Stomach smooth muscle (tissue), 2 donors: Measurements from ENCODE around the gene UTP18.
A peak's percentile ranks its signal among the peaks of the same experiment; 100 is the strongest.

ENCODE experiments used
- H3K27ac ChIP-seq: one replicate; pipeline ENCODE4 v1.7.0; 2013; ENCODE audit warnings: mild to moderate bottlenecking, low read length, inconsistent platforms
- H3K27me3 ChIP-seq, 2 donors: one replicate each; pipeline ENCODE4 v1.7.0; 2013; ENCODE audit warnings: low read length in 2 of 2; ENCODE audit not compliant: insufficient read depth in 2 of 2, control insufficient read depth in 1 of 2
- H3K36me3 ChIP-seq, 2 donors: one replicate each; pipeline ENCODE4 v1.7.0; 2013; ENCODE audit warnings: low read length in 2 of 2; ENCODE audit not compliant: control insufficient read depth in 2 of 2, insufficient read depth in 2 of 2
- H3K4me1 ChIP-seq: one replicate; pipeline ENCODE4 v1.7.0; 2013; ENCODE audit warnings: low read length; ENCODE audit not compliant: control insufficient read depth, insufficient read depth
- H3K4me3 ChIP-seq, 2 donors: one replicate each; pipeline ENCODE4 v1.7.0; 2013; ENCODE audit warnings: low read length in 2 of 2
- H3K9ac ChIP-seq, 2 donors: one replicate each; pipeline ENCODE4 v1.7.0; 2013; ENCODE audit warnings: low read length in 2 of 2, mild to moderate bottlenecking in 1 of 2
- H3K9me3 ChIP-seq, 2 donors: one replicate each; pipeline ENCODE4 v1.7.0; 2013; ENCODE audit warnings: low read length in 2 of 2; ENCODE audit not compliant: control insufficient read depth in 2 of 2
- donor health status: healthy.
- donor health status: Pancreatic carcinoma.

The UTP18 gene

DNA sequence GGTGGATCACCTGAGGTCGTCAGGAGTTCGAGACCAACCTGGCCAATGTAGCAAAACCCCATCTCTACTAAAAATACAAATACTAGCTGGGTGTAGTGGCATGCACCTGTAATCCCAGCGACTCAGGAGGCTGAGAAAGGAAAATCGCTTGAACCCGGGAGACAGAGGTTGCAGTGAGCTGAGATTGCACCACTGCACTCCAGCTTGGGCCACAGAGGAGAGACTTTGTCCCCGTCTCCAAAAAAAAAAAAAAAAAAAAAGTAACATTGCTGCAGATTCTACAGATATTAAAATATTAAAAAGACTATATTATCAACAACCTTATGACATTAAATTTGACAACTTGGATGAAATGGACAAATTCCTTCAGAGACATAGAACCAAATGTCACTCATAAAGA, 26.2 kb upstream of the UTP18 start:
- Histone ChIP-seq H3K9ac (no peak overlapping the region), H3K27ac (no peak overlapping the region)

GRCh38 chr17:51238255-51238887, 22.0 kb upstream of the UTP18 start:
- no peaks in the 10 kb centered on the region for H3K27me3 ChIP-seq
- no peak overlapping the region for H3K4me3 ChIP-seq

More for the DNA sequence above, 26.2 kb upstream of the UTP18 start:
- no peaks in the 10 kb centered on the region for H3K36me3 ChIP-seq
- H3K4me3 ChIP-seq = no peak overlapping the region
- H3K4me1 ChIP-seq = no peaks in the 10 kb centered on the region
- no peaks in the 10 kb centered on the region for H3K9me3 ChIP-seq
- H3K27me3 ChIP-seq = no peaks in the 10 kb centered on the region

DNA sequence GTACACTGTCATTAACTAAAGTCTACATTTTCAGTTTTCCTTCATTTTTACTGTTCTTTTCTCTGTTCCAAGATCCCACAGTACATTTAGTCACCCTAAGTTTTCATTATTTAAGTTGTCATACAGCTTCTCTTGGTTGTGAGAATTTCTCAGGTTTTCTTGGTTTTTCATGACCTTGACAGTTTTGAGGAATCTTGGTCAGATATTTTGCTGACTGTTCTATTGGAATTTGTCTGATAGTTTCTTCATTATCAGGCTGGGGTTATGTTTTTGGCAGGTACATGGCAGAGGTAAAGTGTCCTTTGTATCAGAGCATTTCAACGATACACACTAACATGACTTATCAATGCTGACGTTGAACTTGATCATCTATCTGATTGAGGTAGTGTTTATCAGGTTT, 20.1 kb upstream of the UTP18 start:
- Histone ChIP-seq H3K4me1 (no peaks in the 10 kb centered on the region), H3K27ac (no peak overlapping the region), H3K27me3 (no peaks in the 10 kb centered on the region), H3K9ac (no peak overlapping the region), H3K4me3 (no peak overlapping the region), H3K9me3 (no peaks in the 10 kb centered on the region), H3K36me3 (no peaks in the 10 kb centered on the region)

More at GRCh38 chr17:51238255-51238887, 22.0 kb upstream of the UTP18 start:
- no peaks in the 10 kb centered on the region for H3K36me3 ChIP-seq
- no peaks in the 10 kb centered on the region for H3K4me1 ChIP-seq
- no peaks in the 10 kb centered on the region for H3K9me3 ChIP-seq
- no peak overlapping the region for H3K27ac ChIP-seq
- H3K9ac ChIP-seq = no peak overlapping the region

DNA sequence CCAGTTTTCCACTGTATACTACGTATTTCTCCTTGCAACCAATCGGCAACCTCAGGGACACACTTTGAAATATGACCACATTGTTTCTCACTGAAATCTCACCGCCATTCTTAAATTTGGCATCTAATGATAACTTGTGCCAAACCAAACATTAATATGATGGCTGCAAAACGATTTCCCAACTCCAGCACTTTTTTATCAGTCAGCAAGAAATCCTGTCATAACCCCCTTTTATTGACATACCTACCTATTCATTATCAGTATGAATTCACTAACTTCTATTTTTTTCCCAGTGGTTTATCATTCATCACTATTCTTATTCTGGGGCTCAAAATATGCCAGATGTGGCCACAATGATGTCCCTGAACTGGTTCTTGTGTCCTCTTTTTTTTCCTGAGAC, 16.3 kb upstream of the UTP18 start:
- no peaks in the 10 kb centered on the region for H3K4me1 ChIP-seq
- no peak overlapping the region for H3K4me3 ChIP-seq
- H3K27me3 ChIP-seq = no peaks in the 10 kb centered on the region

DNA sequence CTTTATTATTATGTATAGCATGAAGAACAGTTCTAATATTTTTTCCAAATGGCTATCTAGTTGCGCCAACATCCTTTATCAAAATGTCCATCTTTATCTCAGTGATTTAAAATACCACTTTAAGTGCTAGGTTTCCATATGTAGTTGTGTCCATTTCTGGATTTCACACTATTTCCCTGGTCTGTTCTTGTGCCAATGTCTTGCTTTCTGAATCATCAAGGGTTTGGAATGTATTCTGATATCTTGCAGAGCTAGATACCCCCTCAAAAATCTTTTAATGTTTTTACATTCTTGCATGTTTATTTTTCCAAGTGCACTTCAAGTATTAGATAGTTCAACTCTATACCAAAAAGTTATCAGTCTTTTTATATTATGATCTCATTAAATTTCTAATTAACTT, 14.8 kb upstream of the UTP18 start:
- Histone ChIP-seq H3K4me1 (no peaks in the 10 kb centered on the region), H3K36me3 (no peaks in the 10 kb centered on the region), H3K27me3 (no peaks in the 10 kb centered on the region), H3K9me3 (no peaks in the 10 kb centered on the region), H3K27ac (no peak overlapping the region), H3K4me3 (no peak overlapping the region), H3K9ac (no peak overlapping the region)

More for the DNA sequence above, 16.3 kb upstream of the UTP18 start:
- Histone ChIP-seq H3K27ac (no peak overlapping the region), H3K36me3 (no peaks in the 10 kb centered on the region), H3K9ac (no peak overlapping the region), H3K9me3 (no peaks in the 10 kb centered on the region)

GRCh38 chr17:51250314-51250840, 10.0 kb upstream of the UTP18 start:
- H3K9ac ChIP-seq = no peak overlapping the region
- H3K27me3 ChIP-seq = no peaks in the 10 kb centered on the region
- H3K27ac ChIP-seq = no peak overlapping the region
- no peaks in the 10 kb centered on the region for H3K9me3 ChIP-seq
- no peaks in the 10 kb centered on the region for H3K36me3 ChIP-seq
- no peak overlapping the region for H3K4me3 ChIP-seq
- H3K4me1 ChIP-seq = no peaks in the 10 kb centered on the region

GRCh38 chr17:51251010-51251409, 9.3 kb upstream of the UTP18 start:
- Histone ChIP-seq H3K4me3 (no peak overlapping the region), H3K4me1 (no peaks in the 10 kb centered on the region), H3K9ac (no peak overlapping the region), H3K9me3 (no peaks in the 10 kb centered on the region), H3K27ac (no peak overlapping the region), H3K36me3 (no peaks in the 10 kb centered on the region), H3K27me3 (no peaks in the 10 kb centered on the region)

- Histone ChIP-seq H3K27me3 (no peaks in the 10 kb centered on the region), H3K36me3 (no peaks in the 10 kb centered on the region), H3K27ac (no peak overlapping the region), H3K9ac (no peak overlapping the region), H3K4me3 (no peak overlapping the region), H3K9me3 (no peaks in the 10 kb centered on the region), H3K4me1 (peaks cover 14% of the 10 kb centered on the region)
Measured at GRCh38 chr17:51255673-51256072, 4.7 kb upstream of the UTP18 start.

GRCh38 chr17:51256101-51256500, 4.2 kb upstream of the UTP18 start:
- Histone ChIP-seq H3K27me3 (no peaks in the 10 kb centered on the region), H3K4me3 (no peak overlapping the region), H3K9ac (no peak overlapping the region), H3K9me3 (no peaks in the 10 kb centered on the region), H3K36me3 (no peaks in the 10 kb centered on the region), H3K27ac (no peak overlapping the region), H3K4me1 (peaks cover 16% of the 10 kb centered on the region)

- peaks cover 23% of the 10 kb centered on the region for H3K4me1 ChIP-seq
- H3K9ac ChIP-seq = no peak overlapping the region
- peak overlapping the region in 1 of 2 donors; percentile 23 for H3K4me3 ChIP-seq
- no peaks in the 10 kb centered on the region for H3K27me3 ChIP-seq
- no peaks in the 10 kb centered on the region for H3K9me3 ChIP-seq
- no peaks in the 10 kb centered on the region for H3K36me3 ChIP-seq
- H3K27ac ChIP-seq = no peak overlapping the region
Measured at GRCh38 chr17:51257150-51258081, 2.9 kb upstream of the UTP18 start.
